Dermis microvascular lymphatic vessel endothelial cell (primary cell): Measurements from ENCODE around the gene PRAMEF1. TPM values are rescaled to one million over a fixed set of nuclear protein-coding genes. Genes with fewer than 3 reads are reported as not detected.
"Not testable (repeated sequence)": the region's sequence is repeated elsewhere in the genome, so short reads cannot be mapped to it uniquely, and the experiment has no call there.

Experiments
- DNase-seq, 2 donors: peaks; one replicate each; pipeline versions ENCODE4 v3.0.0 to v3.0.0-alpha.2; 2010; ENCODE audit warnings: low read depth in 2 of 2
- total RNA-seq: library from RNA; depleted of rRNA; stranded (reverse); fragments of >200 nt; gene quantifications from 2 replicates; pipeline ENCODE4 v1.2.1, GENCODE V29; 2014

PRAMEF1 gene
- total RNA-seq = not detected in 2 replicates

GRCh38 chr1:12791097-12791496 lies at the start of gene PRAMEF1:
PRAMEF1 (plus strand) TSS chr1:12791397; CDS start chr1:12793228, 1,831 bp downstream.
- DNase-seq = not testable (repeated sequence)

- no peak for DNase-seq
Observed at GRCh38 chr1:12741946-12742345, 49.3 kb upstream of the PRAMEF1 start.

- no peak for DNase-seq
Observed at GRCh38 chr1:12745126-12745991, 45.8 kb upstream of the PRAMEF1 start.

GRCh38 chr1:12745992-12746323 lies 45.2 kb upstream of the PRAMEF1 start, which contains the start of gene CFAP107:
CFAP107 (plus strand) TSS chr1:12746200; CDS start chr1:12746431, 231 bp downstream.
- DNase-seq = no peak

GRCh38 chr1:12748778-12749355 lies 42.3 kb upstream of the PRAMEF1 start:
- no peak for DNase-seq

- DNase-seq = no peak
Observed at GRCh38 chr1:12754738-12755137, 36.5 kb upstream of the PRAMEF1 start.

GRCh38 chr1:12756273-12756672 lies 34.9 kb upstream of the PRAMEF1 start:
- DNase-seq = no peak

GRCh38 chr1:12756768-12757413 lies 34.3 kb upstream of the PRAMEF1 start:
- DNase-seq = no peak

- no peak for DNase-seq
Observed at GRCh38 chr1:12757836-12758235, 33.4 kb upstream of the PRAMEF1 start.

GRCh38 chr1:12760256-12760795 lies 30.9 kb upstream of the PRAMEF1 start:
- DNase-seq = no peak

GRCh38 chr1:12761781-12762180 lies 29.4 kb upstream of the PRAMEF1 start:
- no peak for DNase-seq

- DNase-seq = no peak
Observed at GRCh38 chr1:12762766-12763165, 28.4 kb upstream of the PRAMEF1 start.

- no peak for DNase-seq
Observed at GRCh38 chr1:12763479-12763878, 27.7 kb upstream of the PRAMEF1 start.

GRCh38 chr1:12764016-12764415 lies 27.2 kb upstream of the PRAMEF1 start:
- DNase-seq = no peak

- DNase-seq = no peak
Observed at GRCh38 chr1:12769031-12769430, 22.2 kb upstream of the PRAMEF1 start.

- no peak for DNase-seq
Observed at GRCh38 chr1:12769976-12770505, 21.2 kb upstream of the PRAMEF1 start.

GRCh38 chr1:12770620-12771019 lies 20.6 kb upstream of the PRAMEF1 start:
- no peak for DNase-seq

GRCh38 chr1:12771186-12771585 lies 20.0 kb upstream of the PRAMEF1 start:
- no peak for DNase-seq

GRCh38 chr1:12772520-12772919 lies 18.7 kb upstream of the PRAMEF1 start:
- no peak for DNase-seq

- DNase-seq = no peak
Observed at GRCh38 chr1:12773438-12773837, 17.8 kb upstream of the PRAMEF1 start, which contains the start of gene PRAMEF12. PRAMEF12 (plus strand) TSS chr1:12773738; CDS start chr1:12774868, 1,130 bp downstream.

GRCh38 chr1:12774801-12775345 lies 16.3 kb upstream of the PRAMEF1 start:
- DNase-seq = no peak

- DNase-seq = no peak
Observed at GRCh38 chr1:12775443-12775842, 15.8 kb upstream of the PRAMEF1 start.
